ENCODE measurements around the gene STK39.

The STK39 gene

DNA sequence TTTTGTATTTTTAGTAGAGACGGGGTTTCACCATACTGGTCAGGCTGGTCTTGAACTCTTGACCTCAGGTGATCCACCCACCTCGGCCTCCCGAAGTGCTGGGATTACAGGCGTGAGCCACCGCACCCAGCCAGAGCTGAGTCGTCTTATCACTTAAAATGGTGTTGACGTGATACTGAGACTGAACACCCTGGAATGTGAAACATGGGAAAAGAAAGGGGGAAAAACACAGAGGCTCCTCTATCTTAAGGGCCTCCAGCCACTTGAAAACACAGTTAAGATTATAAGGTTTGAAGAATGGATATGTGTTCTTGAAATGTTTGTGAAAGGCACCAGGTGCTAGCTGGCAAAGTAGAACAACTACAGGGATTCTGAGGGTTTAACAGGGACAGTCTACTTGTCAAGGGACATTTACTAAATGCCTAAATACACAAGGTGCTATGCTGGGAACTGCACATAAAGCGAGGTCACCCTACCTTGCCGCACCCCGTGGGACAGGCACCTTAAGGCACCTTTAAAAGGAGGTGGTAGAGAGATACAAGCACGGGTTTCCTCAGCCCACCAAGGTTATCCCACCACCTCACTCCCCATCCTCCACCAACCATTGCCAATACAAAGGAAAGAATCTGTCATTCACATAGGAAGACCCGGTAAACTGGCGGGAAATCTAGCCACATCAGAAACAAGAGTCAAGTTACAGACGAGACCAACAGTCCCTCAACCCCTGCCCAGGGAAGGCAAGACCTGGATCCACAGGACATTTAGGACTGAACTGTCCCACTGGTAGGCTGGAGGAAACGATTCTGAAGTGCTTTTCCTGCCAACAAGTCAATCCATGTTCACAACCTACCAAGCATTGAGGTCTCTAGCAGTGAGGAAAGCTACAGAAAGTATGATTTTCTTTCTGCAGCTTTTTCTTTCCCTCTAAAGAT is 43.4 kb downstream of the STK39 start:
- no peaks in the 10 kb centered on the region for H3K4me1 ChIP-seq (ENCODE audit: insufficient read depth, low read length)
- H4K20me1 ChIP-seq (ENCODE audit: insufficient read depth, low read length), result peaks cover 7% of the 10 kb centered on the region; the same call in 1 of the 2 replicates
- H3K4me2 ChIP-seq (ENCODE audit: insufficient read depth, low read length), result no peak overlapping the region
- no peak for TF ChIP-seq EZH2 (IDR thresholded peaks at IDR 0.05; ENCODE audit: borderline replicate concordance, low read depth, low read length, severe bottlenecking)
- TF ChIP-seq, protein P1, sequence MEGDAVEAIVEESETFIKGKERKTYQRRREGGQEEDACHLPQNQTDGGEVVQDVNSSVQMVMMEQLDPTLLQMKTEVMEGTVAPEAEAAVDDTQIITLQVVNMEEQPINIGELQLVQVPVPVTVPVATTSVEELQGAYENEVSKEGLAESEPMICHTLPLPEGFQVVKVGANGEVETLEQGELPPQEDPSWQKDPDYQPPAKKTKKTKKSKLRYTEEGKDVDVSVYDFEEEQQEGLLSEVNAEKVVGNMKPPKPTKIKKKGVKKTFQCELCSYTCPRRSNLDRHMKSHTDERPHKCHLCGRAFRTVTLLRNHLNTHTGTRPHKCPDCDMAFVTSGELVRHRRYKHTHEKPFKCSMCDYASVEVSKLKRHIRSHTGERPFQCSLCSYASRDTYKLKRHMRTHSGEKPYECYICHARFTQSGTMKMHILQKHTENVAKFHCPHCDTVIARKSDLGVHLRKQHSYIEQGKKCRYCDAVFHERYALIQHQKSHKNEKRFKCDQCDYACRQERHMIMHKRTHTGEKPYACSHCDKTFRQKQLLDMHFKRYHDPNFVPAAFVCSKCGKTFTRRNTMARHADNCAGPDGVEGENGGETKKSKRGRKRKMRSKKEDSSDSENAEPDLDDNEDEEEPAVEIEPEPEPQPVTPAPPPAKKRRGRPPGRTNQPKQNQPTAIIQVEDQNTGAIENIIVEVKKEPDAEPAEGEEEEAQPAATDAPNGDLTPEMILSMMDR (IDR thresholded peaks at IDR 0.05; ENCODE audit: borderline replicate concordance, extremely low read depth, low read length, poor library complexity, severe bottlenecking), result no peak
- DNase-seq, result no peak
- ATAC-seq (ENCODE audit: insufficient read depth, low read depth), result no peak
- H3K9me3 ChIP-seq (ENCODE audit: insufficient read depth, low read length, severe bottlenecking), result no peaks in the 10 kb centered on the region
- no peak overlapping the region for H3K27ac ChIP-seq (ENCODE audit: low read length)
- H3K36me3 ChIP-seq (ENCODE audit: insufficient read depth, low read length), result no peaks in the 10 kb centered on the region
- H3K79me2 ChIP-seq (ENCODE audit: insufficient read depth, low read length), result peaks cover 27% of the 10 kb centered on the region
- no peak overlapping the region for H3K9ac ChIP-seq (ENCODE audit: low read depth, low read length)
- H3K27me3 ChIP-seq (ENCODE audit: insufficient read depth, low read length, poor library complexity), result no peaks in the 10 kb centered on the region
- no peak overlapping the region for H3K4me3 ChIP-seq (ENCODE audit: low read depth in 1 of 2, low read length in 2 of 2)
- no peak overlapping the region for H2AFZ ChIP-seq (ENCODE audit: low read depth, low read length)

GRCh38 chr2:168201584-168202116 is 45.7 kb downstream of the STK39 start:
- DNase-seq, result no peak
- ATAC-seq (ENCODE audit: insufficient read depth, low read depth), result no peak
- H3K27me3 ChIP-seq (ENCODE audit: insufficient read depth, low read length, poor library complexity), result no peaks in the 10 kb centered on the region
- TF ChIP-seq EZH2 (IDR thresholded peaks at IDR 0.05; ENCODE audit: borderline replicate concordance, low read depth, low read length, severe bottlenecking), result no peak
- TF ChIP-seq, protein P1 (IDR thresholded peaks at IDR 0.05; ENCODE audit: borderline replicate concordance, extremely low read depth, low read length, poor library complexity, severe bottlenecking), result no peak
- H2AFZ ChIP-seq (ENCODE audit: low read depth, low read length), result no peak overlapping the region
- H4K20me1 ChIP-seq (ENCODE audit: insufficient read depth, low read length), result peaks cover 7% of the 10 kb centered on the region; the same call in 1 of the 2 replicates
- peaks cover 32% of the 10 kb centered on the region for H3K79me2 ChIP-seq (ENCODE audit: insufficient read depth, low read length)
- no peak overlapping the region for H3K4me2 ChIP-seq (ENCODE audit: insufficient read depth, low read length)
- H3K4me3 ChIP-seq (ENCODE audit: low read depth in 1 of 2, low read length in 2 of 2), result no peak overlapping the region
- peaks cover under 1% of the 10 kb centered on the region; the same call in 1 of the 2 replicates for H3K4me1 ChIP-seq (ENCODE audit: insufficient read depth, low read length)
- no peaks in the 10 kb centered on the region for H3K36me3 ChIP-seq (ENCODE audit: insufficient read depth, low read length)
- no peaks in the 10 kb centered on the region for H3K9me3 ChIP-seq (ENCODE audit: insufficient read depth, low read length, severe bottlenecking)
- H3K27ac ChIP-seq (ENCODE audit: low read length), result no peak overlapping the region
- no peak overlapping the region for H3K9ac ChIP-seq (ENCODE audit: low read depth, low read length)

DNA sequence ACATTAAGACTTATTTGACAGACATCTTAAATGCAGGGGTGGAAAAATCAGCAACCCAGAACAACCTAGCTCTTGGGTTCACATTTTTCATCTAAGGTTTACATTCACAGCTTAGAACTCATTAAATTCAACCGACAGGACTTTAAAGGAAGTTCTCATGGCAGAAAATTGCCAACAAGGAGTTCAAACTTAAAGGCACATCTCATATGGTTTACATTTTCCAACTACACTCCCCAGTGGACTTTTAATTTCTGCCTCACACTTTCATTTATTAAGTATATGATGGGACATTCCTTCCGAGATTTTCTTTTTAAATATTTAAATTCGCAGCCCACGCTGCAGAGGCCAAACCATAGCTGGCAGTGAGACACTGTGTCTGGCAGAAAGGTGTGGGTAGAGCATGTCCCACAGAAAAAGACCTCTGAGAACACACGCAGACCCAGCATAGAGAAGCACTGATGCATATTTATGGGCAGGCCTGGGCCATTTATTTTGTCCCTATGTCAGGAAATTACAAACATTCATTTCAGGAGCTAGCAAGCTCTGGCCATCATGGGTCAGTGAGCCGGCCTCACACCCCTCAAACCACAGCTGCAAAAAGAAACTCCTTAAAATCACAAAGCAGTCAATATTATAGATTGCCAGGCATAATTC is 46.3 kb downstream of the STK39 start:
- DNase-seq, result no peak
- Histone ChIP-seq H3K27ac (ENCODE audit: low read length) (no peak overlapping the region), H2AFZ (ENCODE audit: low read depth, low read length) (no peak overlapping the region), H3K9me3 (ENCODE audit: insufficient read depth, low read length, severe bottlenecking) (no peaks in the 10 kb centered on the region), H3K36me3 (ENCODE audit: insufficient read depth, low read length) (no peaks in the 10 kb centered on the region), H3K79me2 (ENCODE audit: insufficient read depth, low read length) (peaks cover 34% of the 10 kb centered on the region), H3K9ac (ENCODE audit: low read depth, low read length) (no peak overlapping the region), H3K4me1 (ENCODE audit: insufficient read depth, low read length) (peaks cover 7% of the 10 kb centered on the region), H3K4me3 (ENCODE audit: low read depth in 1 of 2, low read length in 2 of 2) (no peak overlapping the region), H3K27me3 (ENCODE audit: insufficient read depth, low read length, poor library complexity) (no peaks in the 10 kb centered on the region), H4K20me1 (ENCODE audit: insufficient read depth, low read length) (peaks cover 7% of the 10 kb centered on the region; the same call in 1 of the 2 replicates), H3K4me2 (ENCODE audit: insufficient read depth, low read length) (no peak overlapping the region)
- ATAC-seq (ENCODE audit: insufficient read depth, low read depth), result no peak
- TF ChIP-seq, protein P1 (IDR thresholded peaks at IDR 0.05; ENCODE audit: borderline replicate concordance, extremely low read depth, low read length, poor library complexity, severe bottlenecking), result no peak
- no peak for TF ChIP-seq EZH2 (IDR thresholded peaks at IDR 0.05; ENCODE audit: borderline replicate concordance, low read depth, low read length, severe bottlenecking)
